ENCODE data around the gene GPX5.

The GPX5 gene

DNA sequence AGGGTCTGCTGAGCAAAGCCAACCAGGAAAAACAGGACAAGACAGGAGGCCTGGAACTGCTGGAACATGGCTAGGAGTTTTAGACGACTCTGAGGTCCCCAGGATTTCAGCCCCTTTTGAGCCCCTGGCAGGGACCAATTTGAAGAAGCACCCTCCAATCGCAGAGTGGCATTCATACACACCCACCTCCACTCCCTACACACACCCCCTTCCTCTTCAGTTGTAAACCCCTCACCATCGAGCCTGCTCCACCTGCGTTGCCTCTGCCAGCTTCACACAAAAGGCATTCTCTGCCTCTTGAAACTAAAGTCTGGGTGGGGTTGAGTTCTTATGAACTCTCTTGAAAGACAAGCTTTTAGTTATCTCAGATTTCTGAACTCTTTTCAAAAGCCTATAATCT lies 10.0 kb upstream of the GPX5 start, which contains the start of gene GPX6:
TSS of gene GPX6 (minus strand) at position 118 of the 400 bp plus-strand sequence. CDS start at position 68, 50 bp downstream.
- WGBS, 2 experiments (ENCODE audit: insufficient coverage in 2 of 2) = 70 to 89% methylated on average over 2 to 4 of the region's 4 CpGs
- Histone ChIP-seq H3K4me3 (ENCODE audit: extremely low read depth, insufficient read depth, low read length, poor library complexity, severe bottlenecking) (no peak within 1 kb of the TSS), H3K9me3 (ENCODE audit: control insufficient read depth, low read length) (no peaks in the 10 kb centered on the region), H3K4me1 (ENCODE audit: control insufficient read depth, insufficient read depth, low read length, poor library complexity, severe bottlenecking) (no peaks in the 10 kb centered on the region), H3K27ac (ENCODE audit: low read depth, low read length, severe bottlenecking) (no peak within 1 kb of the TSS), H3K36me3 (ENCODE audit: control insufficient read depth, insufficient read depth, low read length) (no peaks in the 10 kb centered on the region)

DNA sequence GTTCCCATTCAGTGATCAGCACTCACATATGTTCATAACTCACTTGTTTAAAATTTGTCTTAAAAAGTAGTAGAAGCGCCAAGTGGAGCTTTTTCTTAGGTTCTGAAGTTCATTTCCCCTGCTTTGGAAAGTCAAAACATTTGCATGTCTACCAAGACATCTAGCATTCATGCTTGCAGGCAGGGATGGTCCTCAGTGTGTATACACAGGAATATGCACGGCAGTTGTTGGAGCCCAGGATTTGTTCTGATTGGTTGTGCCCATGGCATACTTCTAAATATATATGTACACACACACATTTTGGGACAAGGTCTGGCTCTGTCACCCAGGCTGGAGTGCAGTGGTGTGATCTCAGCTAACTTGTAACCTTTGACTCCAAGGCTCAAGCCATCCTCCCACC lies 7.7 kb upstream of the GPX5 start:
- Histone ChIP-seq H3K36me3 (ENCODE audit: control insufficient read depth, insufficient read depth, low read length) (no peaks in the 10 kb centered on the region), H3K4me3 (ENCODE audit: extremely low read depth, insufficient read depth, low read length, poor library complexity, severe bottlenecking) (no peak overlapping the region), H3K27ac (ENCODE audit: low read depth, low read length, severe bottlenecking) (no peak overlapping the region), H3K4me1 (ENCODE audit: control insufficient read depth, insufficient read depth, low read length, poor library complexity, severe bottlenecking) (no peaks in the 10 kb centered on the region), H3K9me3 (ENCODE audit: control insufficient read depth, low read length) (no peaks in the 10 kb centered on the region)
- WGBS, 2 experiments (ENCODE audit: insufficient coverage in 2 of 2) = 71% methylated on average over 1 of the region's 2 CpGs; no CpG with 5 or more reads in 1 of the 2 experiments

DNA sequence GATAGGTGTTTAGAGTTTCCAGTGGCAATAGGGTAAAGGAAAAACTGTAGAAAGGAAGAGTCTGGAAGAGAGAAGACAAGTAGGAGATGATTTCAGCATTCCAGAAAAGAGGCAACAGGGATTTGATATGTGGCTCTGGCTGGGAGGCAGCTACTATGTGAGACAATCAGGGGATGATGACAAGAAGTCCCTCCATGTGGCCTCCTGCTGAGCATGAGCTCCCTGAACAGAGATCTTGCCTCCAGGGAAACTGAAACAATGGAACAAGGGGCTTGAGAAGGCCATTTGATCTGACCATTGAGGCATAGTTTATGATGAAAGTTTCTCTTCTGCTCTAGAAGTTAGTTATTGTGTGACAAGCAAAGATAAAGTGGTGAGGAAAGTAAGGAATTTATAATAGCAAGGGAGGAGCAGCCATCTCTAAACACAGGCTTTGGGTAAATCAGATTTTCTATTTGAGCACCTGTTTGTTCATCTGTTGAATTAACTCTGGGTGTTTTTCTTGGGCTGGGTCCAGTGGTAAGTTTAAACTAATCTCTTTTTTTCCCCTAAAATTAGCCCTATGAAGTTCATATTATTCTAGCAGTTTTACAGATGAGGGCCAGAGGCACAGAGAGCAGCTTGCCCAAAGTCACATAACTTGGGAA lies 3.0 kb upstream of the GPX5 start:
- Histone ChIP-seq H3K4me3 (ENCODE audit: extremely low read depth, insufficient read depth, low read length, poor library complexity, severe bottlenecking) (no peak overlapping the region), H3K27ac (ENCODE audit: low read depth, low read length, severe bottlenecking) (no peak overlapping the region)

DNA sequence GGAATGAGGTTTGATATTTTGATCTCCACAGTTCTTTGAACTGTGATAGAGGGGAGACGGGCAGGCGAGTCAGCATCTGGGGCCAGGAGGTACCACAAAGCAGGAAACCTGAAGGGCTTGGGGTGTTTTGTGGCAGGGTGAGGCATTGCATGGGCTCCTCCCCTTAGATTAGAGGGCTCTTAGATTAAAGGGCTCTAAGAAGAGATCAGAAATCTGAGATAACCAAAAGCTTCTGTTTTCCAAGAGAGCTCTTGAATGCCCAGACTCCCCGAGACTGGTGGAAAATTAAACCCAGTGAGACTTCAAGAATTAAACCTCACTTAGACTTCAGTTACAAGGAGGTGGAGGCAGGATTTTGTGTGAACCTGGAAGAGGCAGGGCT lies 2.4 kb upstream of the GPX5 start:
- 57 to 79% methylated on average over 3 of the region's 3 CpGs for WGBS, 2 experiments (ENCODE audit: insufficient coverage in 2 of 2)
- Histone ChIP-seq H3K9me3 (ENCODE audit: control insufficient read depth, low read length) (no peaks in the 10 kb centered on the region), H3K27ac (ENCODE audit: low read depth, low read length, severe bottlenecking) (peak overlapping the region; percentile 18), H3K4me3 (ENCODE audit: extremely low read depth, insufficient read depth, low read length, poor library complexity, severe bottlenecking) (no peak overlapping the region), H3K4me1 (ENCODE audit: control insufficient read depth, insufficient read depth, low read length, poor library complexity, severe bottlenecking) (peaks cover 12% of the 10 kb centered on the region), H3K36me3 (ENCODE audit: control insufficient read depth, insufficient read depth, low read length) (no peaks in the 10 kb centered on the region)

More for the DNA sequence above, 3.0 kb upstream of the GPX5 start:
- Histone ChIP-seq H3K4me1 (ENCODE audit: control insufficient read depth, insufficient read depth, low read length, poor library complexity, severe bottlenecking) (peaks cover 12% of the 10 kb centered on the region), H3K9me3 (ENCODE audit: control insufficient read depth, low read length) (no peaks in the 10 kb centered on the region), H3K36me3 (ENCODE audit: control insufficient read depth, insufficient read depth, low read length) (no peaks in the 10 kb centered on the region)

DNA sequence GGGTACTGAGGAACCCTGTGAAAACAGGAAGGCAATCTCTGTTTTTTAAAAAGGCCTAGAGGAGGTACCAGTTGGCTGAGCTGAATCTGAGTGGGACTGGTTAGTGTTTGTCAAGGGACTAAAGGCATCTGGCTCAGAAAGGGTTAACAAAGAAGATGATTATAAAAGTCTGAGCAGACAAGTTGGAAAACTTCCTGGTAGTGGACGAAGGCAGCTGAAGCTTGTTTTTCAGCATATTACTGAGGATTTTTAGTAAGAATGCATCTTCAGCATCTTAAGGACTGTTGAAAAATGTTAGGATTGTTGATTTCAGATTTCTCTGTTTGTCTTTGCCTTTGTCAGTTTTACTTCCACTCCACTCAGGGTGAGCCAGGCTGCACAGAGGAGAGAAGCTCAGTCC lies 5.1 kb downstream of the GPX5 start:
- Histone ChIP-seq H3K27ac (ENCODE audit: low read depth, low read length, severe bottlenecking) (no peak overlapping the region), H3K4me1 (ENCODE audit: control insufficient read depth, insufficient read depth, low read length, poor library complexity, severe bottlenecking) (peaks cover 7% of the 10 kb centered on the region), H3K4me3 (ENCODE audit: extremely low read depth, insufficient read depth, low read length, poor library complexity, severe bottlenecking) (no peak overlapping the region), H3K36me3 (ENCODE audit: control insufficient read depth, insufficient read depth, low read length) (no peaks in the 10 kb centered on the region), H3K9me3 (ENCODE audit: control insufficient read depth, low read length) (no peaks in the 10 kb centered on the region)
- WGBS, 2 experiments (ENCODE audit: insufficient coverage in 2 of 2) = 57 to 60% methylated on average over 1 of the region's 1 CpG

DNA sequence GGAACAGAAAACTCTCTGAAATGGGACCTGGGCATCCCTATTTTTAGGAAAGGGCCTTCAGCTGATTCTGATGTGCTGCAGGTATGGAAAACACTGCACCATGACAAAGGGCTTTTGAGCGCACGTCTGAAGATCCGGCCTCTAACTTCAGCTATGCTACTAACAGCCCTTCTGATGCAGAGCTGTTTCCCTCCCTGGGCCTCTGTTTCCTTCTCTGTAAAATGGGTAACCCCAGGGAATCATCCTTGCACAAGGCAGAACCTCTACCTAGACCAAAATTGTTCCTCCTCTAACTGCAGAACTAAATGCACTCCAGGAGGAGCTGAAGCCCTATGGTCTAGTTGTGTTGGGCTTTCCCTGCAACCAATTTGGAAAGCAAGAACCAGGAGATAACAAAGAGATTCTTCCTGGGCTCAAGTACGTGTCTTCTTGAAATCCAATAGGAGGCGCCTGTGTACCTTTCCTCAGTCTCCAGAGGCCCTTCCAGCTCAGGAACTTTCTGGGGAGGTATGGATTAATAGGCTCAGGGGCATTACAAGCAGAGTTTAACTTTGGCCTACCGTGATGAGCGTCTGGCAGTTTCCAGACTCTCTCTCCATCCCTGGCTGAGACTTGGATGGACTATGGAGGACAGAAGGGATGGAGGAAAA lies 5.9 kb downstream of the GPX5 start:
- no peak overlapping the region for H3K4me3 ChIP-seq (ENCODE audit: extremely low read depth, insufficient read depth, low read length, poor library complexity, severe bottlenecking)
- no peak overlapping the region for H3K27ac ChIP-seq (ENCODE audit: low read depth, low read length, severe bottlenecking)
- no peaks in the 10 kb centered on the region for H3K36me3 ChIP-seq (ENCODE audit: control insufficient read depth, insufficient read depth, low read length)
- H3K4me1 ChIP-seq (ENCODE audit: control insufficient read depth, insufficient read depth, low read length, poor library complexity, severe bottlenecking) = no peaks in the 10 kb centered on the region
- WGBS, 2 experiments (ENCODE audit: insufficient coverage in 2 of 2) = 68 to 78% methylated on average over 4 to 5 of the region's 7 CpGs
- H3K9me3 ChIP-seq (ENCODE audit: control insufficient read depth, low read length) = no peaks in the 10 kb centered on the region

DNA sequence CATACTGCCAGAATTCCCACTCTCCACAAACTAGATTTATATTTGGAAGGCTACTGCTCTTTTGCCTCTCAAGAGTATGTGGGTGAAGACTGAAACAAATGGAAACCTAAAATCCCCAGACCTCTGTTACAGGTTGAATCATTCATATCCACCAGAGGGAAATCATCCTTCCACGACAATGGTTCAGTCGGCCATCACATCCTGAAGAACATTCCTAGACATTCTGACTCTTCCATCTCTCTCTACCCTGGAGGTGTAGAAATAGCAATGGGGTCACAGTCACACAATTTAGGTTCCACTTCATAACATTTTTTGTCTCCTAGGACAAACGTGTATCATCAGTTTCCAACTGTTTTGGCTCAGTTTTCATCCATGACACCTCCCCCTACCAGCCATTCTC lies 8.6 kb downstream of the GPX5 start:
- Histone ChIP-seq H3K27ac (ENCODE audit: low read depth, low read length, severe bottlenecking) (no peak overlapping the region), H3K4me1 (ENCODE audit: control insufficient read depth, insufficient read depth, low read length, poor library complexity, severe bottlenecking) (no peaks in the 10 kb centered on the region), H3K9me3 (ENCODE audit: control insufficient read depth, low read length) (no peaks in the 10 kb centered on the region), H3K4me3 (ENCODE audit: extremely low read depth, insufficient read depth, low read length, poor library complexity, severe bottlenecking) (no peak overlapping the region), H3K36me3 (ENCODE audit: control insufficient read depth, insufficient read depth, low read length) (no peaks in the 10 kb centered on the region)
- 71 to 82% methylated on average over 1 of the region's 3 CpGs for WGBS, 2 experiments (ENCODE audit: insufficient coverage in 2 of 2)

DNA sequence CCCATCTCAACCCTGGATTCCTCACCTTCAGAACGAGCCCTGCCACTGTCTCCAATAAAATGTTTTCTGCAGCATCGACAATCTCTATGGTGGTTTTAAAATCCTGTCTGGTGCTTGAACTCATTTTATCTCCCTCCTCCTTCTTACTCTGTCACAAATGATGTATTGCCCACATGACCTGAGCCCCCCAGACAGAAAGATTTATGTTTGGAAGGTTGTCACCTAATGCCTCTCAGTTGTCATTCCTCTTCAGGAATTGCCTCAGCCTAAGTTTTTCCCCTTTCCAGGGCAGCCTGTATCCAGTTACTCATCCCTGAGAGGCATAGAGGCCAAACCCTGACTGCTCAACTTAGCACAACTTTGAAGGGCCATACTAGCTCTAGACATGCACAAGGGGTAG lies 9.2 kb downstream of the GPX5 start:
- Histone ChIP-seq H3K4me1 (ENCODE audit: control insufficient read depth, insufficient read depth, low read length, poor library complexity, severe bottlenecking) (no peaks in the 10 kb centered on the region), H3K27ac (ENCODE audit: low read depth, low read length, severe bottlenecking) (no peak overlapping the region), H3K9me3 (ENCODE audit: control insufficient read depth, low read length) (no peaks in the 10 kb centered on the region), H3K4me3 (ENCODE audit: extremely low read depth, insufficient read depth, low read length, poor library complexity, severe bottlenecking) (no peak overlapping the region), H3K36me3 (ENCODE audit: control insufficient read depth, insufficient read depth, low read length) (no peaks in the 10 kb centered on the region)
- WGBS, 2 experiments (ENCODE audit: insufficient coverage in 2 of 2) = 89% methylated on average over 2 of the region's 2 CpGs; no CpG with 5 or more reads in 1 of the 2 experiments

DNA sequence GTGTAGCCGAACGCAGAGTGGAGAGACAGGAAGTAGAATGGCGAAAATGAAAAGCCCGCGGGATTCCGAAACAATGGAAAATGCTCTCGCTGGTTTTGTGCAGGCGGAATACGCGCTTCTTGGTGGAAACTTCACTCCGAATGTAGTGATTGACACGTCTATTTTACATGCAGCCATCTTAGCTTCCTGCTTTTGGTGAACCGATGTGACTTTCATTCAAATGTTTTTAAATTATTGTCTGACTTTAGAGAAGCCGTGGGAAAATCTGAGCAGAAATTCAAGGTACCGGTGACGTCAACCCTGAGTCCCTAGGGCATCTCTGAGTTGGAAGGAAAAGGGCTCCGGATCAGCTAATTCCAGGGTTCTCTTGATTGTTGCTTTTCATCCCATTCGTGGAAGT lies 11.4 kb downstream of the GPX5 start:
- Histone ChIP-seq H3K36me3 (ENCODE audit: control insufficient read depth, insufficient read depth, low read length) (no peaks in the 10 kb centered on the region), H3K4me1 (ENCODE audit: control insufficient read depth, insufficient read depth, low read length, poor library complexity, severe bottlenecking) (no peaks in the 10 kb centered on the region), H3K4me3 (ENCODE audit: extremely low read depth, insufficient read depth, low read length, poor library complexity, severe bottlenecking) (peak overlapping the region; percentile 24), H3K27ac (ENCODE audit: low read depth, low read length, severe bottlenecking) (no peak overlapping the region), H3K9me3 (ENCODE audit: control insufficient read depth, low read length) (no peaks in the 10 kb centered on the region)
- 16 to 22% methylated on average over 15 to 16 of the region's 18 CpGs for WGBS, 2 experiments (ENCODE audit: insufficient coverage in 2 of 2)

DNA sequence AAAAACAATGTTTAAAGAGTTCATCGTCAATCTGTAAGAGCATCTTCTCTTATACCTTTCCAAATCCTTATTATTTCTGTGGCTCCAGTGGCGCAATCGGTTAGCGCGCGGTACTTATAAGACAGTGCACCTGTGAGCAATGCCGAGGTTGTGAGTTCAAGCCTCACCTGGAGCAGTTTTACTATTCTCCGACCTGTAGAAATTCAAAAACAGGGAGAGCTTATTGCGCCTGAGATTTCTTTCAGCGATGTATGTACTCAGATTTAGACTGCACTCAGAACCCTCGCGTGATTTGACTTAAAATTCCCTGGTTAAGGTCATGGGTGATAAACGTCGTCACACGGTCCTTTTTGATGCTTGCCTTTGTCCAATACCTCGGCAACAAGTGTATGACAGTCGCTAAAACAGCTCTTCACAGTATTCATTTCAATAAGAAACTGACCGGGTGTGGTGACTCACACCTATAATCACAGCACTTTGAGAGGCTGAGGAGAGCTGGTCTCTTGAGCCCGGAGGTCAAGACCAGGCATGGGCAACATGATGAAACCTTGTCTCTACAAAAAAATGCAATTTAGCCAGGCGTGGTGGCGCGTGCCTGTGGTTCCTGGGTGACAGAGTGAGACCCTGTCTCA lies 11.9 kb downstream of the GPX5 start:
- Histone ChIP-seq H3K9me3 (ENCODE audit: control insufficient read depth, low read length) (no peaks in the 10 kb centered on the region), H3K36me3 (ENCODE audit: control insufficient read depth, insufficient read depth, low read length) (no peaks in the 10 kb centered on the region), H3K27ac (ENCODE audit: low read depth, low read length, severe bottlenecking) (no peak overlapping the region), H3K4me3 (ENCODE audit: extremely low read depth, insufficient read depth, low read length, poor library complexity, severe bottlenecking) (peak overlapping the region; percentile 24), H3K4me1 (ENCODE audit: control insufficient read depth, insufficient read depth, low read length, poor library complexity, severe bottlenecking) (no peaks in the 10 kb centered on the region)
- 24 to 28% methylated on average over 18 to 21 of the region's 22 CpGs for WGBS, 2 experiments (ENCODE audit: insufficient coverage in 2 of 2)

DNA sequence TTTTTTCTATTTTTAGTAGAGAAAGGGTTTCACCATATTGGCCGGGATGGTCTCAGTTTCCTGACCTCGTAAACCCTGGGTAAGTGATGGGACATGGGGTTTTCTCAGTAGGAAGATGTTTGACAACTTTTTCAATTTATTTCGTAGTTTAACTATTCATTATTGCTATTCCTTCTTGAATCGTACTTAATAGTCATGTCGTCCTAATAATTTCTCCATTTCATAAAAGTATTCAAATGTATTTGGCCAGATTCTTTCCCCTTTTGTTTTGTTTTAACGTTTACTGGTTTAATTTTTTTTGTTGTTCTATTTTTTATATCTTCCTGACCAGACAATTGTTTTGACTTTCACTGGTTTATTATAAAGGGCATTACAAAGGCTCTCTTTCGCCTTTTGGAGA lies 16.3 kb downstream of the GPX5 start:
- H3K4me3 ChIP-seq (ENCODE audit: extremely low read depth, insufficient read depth, low read length, poor library complexity, severe bottlenecking) = peak overlapping the region; percentile 31
- no peak overlapping the region for H3K27ac ChIP-seq (ENCODE audit: low read depth, low read length, severe bottlenecking)
- H3K9me3 ChIP-seq (ENCODE audit: control insufficient read depth, low read length) = no peaks in the 10 kb centered on the region
- H3K4me1 ChIP-seq (ENCODE audit: control insufficient read depth, insufficient read depth, low read length, poor library complexity, severe bottlenecking) = no peaks in the 10 kb centered on the region
- WGBS, 2 experiments (ENCODE audit: insufficient coverage in 2 of 2) = 72 to 90% methylated on average over 2 of the region's 7 CpGs
- no peaks in the 10 kb centered on the region for H3K36me3 ChIP-seq (ENCODE audit: control insufficient read depth, insufficient read depth, low read length)
